GM21576 (cell line): Measurements from ENCODE around the gene ZFYVE21.
"Not testable (repeated sequence)": the region's sequence is repeated elsewhere in the genome, so short reads cannot be mapped to it uniquely, and the experiment has no call there.

Experiments
- ATAC-seq: cut with Tn5 transposase; IDR thresholded peaks from one replicate; pipeline ENCODE4 v1.9.1; 2021; ENCODE audit warnings: mild to moderate bottlenecking, moderate library complexity; ENCODE audit not compliant: unreplicated experiment

The ZFYVE21 gene

DNA sequence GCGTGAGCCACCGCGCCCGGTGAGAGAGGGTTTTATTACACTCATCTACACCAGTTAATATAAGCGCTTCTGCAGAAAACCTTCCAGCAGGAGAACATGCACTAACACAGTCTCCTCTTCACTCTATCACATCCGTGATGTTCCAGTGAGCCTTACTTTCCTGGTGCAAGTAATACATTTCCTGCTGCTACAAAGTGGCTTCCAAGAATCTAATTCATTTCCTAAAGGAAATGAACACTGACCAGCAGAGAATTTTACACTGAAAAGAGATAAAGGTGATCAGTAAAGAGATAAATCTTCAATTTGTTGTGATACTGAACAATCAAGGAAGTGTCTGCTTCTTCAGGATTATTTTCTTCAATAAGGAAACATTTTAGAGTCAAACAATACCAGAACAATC is 39.5 kb downstream of the ZFYVE21 start:
- ATAC-seq = no peak

GRCh38 chr14:103758059-103758776 is 42.6 kb downstream of the ZFYVE21 start:
- no peak for ATAC-seq

GRCh38 chr14:103762036-103762435 is 46.4 kb downstream of the ZFYVE21 start:
- no peak for ATAC-seq

GRCh38 chr14:103762541-103762940 is 46.9 kb downstream of the ZFYVE21 start:
- ATAC-seq = no peak

- peak; percentile 71 for ATAC-seq
Observed at GRCh38 chr14:103763730-103764488, 48.3 kb downstream of the ZFYVE21 start.

DNA sequence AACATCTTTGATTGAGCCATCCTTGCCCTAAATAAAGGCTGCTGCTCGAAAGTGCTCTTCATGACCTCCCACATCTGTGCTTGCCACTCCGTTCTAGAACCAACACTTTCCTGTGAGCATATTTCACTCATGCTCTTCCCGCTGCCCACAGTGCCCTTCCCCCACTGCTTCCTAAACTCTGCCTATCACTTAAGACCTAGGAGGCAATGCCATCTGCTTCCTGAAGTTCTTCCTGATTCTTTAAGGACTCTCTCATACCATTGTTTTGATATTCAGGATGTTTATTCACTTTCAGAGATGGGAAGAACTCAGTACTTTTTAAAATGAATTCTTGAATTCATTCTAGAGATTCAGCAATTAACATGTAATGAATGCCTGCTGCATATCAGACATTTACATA is 49.9 kb downstream of the ZFYVE21 start:
- no peak for ATAC-seq

DNA sequence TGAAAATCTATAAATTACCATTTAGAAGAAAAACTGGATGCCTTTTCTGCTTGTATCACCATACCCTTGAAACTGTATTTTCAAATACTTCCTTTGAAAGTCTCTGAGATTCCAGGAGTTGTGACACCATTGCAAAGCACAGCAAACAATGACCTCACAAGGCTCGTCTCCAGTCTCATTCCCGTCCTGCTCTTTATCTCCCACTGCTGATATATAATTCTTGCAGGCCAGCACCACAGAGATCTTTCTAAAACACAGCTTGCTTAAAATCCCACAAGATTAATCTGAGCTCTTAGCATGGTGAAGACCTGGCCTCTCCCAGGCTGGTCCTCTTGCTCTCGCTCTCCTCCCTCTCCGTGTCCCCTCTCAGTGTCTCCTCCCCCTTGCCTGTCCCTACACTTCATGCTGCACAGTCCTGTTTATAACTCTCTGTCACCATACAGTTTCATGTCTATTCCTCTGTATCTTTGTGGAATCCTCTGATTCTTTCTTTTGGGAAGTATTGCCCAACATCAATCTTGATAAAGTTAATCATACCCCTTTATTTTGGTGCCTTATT is 51.8 kb downstream of the ZFYVE21 start:
- no peak for ATAC-seq

GRCh38 chr14:103770500-103770899 is 54.9 kb downstream of the ZFYVE21 start:
- ATAC-seq = no peak

DNA sequence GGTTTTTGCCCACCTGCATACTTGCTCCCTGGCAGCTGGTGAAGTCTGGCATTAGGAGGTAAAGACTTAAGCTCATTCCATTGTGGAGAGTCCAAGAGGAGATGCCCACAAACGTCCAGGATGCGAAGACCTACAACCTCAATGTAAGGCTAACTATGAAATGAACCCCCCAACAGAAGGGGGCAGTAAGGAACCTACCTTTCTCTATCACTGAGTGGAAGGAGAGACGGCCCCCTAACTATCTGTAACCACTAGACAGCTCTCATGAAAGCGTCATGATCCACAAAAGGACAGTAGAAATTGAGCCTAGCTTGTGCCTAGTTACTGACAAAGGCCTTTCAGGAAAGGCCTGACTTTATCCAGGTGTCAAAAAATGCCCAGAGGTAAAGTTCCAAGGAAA is 55.3 kb downstream of the ZFYVE21 start:
- ATAC-seq = no peak

DNA sequence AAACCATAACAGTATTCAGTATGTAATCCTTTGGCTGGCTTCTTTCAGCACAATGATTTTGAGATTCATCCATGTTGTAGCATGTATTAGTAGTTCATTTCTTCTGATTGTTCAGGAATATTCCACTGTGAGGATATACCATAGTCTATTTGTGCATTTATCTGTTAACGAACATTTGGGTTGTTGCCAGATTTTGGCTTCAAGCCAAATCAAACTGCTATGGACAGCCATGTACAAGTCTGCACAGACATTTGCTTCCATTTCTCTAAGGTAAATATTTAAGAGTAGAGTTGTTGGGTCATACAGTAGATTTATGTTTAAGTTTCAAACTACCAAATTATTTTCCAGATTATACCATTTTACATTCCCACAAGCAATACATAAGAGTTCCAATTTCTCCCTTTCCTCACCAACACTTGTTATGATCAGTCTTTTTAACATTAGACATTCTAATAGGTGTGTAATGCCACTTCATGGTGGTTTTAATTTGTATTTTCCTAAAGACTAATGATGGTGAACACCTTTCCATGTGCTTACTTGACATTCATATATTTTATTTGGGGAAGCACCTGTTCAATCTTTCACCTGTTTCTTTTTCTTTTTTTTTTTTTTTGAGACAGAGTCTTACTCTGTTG is 56.6 kb downstream of the ZFYVE21 start:
- ATAC-seq = no peak

DNA sequence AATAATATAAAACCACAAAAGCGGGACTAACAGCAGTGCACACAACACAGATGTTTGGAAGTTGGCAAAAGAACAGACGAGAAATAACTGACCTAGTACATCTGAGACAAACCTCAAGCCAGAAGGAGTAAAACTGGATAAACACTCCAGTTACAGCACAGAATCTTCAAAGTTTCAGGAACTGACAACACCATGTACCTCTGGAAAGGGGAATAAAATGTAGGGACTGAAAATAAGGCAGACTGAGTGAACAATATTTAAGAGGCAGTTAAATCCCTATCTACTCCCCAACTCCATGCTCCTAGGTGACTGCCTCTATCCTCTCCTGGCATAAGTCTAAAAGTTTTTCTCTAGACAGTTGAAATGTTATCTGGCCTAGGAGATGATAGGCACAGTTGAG is 57.9 kb downstream of the ZFYVE21 start:
- ATAC-seq = no peak

DNA sequence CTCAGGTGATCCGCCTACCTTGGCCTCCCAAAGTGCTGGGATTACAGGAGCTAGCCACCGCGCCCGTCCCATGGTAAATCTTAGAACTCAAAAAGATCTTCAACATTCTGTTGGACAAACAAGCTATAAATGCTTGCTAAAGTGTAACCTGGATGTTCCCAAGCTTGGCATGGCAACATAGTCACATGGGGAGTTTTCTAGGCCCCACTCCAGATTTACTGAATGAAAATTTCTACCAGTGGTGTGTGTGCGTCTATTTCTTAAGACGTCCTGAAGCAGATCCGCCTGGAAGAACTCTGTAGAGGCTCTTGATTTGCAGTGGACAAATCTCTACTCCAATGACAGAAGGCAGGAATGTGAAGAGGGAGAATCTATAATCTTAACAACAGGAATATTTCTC is 59.9 kb downstream of the ZFYVE21 start:
- ATAC-seq = no peak

DNA sequence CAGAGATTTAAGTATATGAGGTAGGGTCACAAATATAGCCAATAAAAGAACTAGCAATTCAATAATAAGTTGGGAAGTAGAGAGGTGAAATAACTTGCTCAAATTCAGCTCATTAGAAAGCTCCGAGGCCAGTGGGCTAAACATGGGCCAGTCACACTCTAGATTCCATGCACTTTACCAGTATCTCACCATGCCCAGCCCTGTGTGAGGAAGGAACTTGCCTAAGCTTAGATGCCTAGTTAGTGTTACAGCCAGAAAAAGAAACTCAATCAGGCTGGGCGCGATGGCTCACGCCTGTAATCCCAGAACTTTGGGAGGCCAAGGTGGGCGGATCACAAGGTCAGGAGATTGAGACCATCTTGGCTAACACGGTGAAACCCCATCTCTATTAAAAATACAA is 60.7 kb downstream of the ZFYVE21 start:
- ATAC-seq = not testable (repeated sequence)

DNA sequence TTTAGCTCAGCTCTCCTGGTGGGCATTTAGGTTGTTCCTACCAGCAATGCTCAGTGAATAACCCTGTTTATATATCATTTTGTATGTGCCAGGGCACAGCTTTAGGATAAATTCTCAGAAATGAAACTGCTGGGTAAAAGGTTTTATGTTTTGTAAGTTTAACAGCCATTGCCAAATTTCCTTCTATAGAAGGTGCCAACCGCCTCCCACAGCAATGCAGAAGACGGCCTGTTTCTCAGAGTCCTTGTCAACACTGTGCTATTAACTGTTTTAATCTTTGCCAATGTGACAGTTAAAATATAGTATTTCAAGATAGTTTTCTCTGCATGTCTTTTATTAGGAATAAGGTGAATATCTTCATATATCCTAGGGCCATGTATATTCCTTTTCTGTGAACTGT is 66.8 kb downstream of the ZFYVE21 start:
- ATAC-seq = no peak
